ENCODE data around the gene ERC2.

GRCh38 chr3:55742832-55743136, 725.5 kb downstream of the ERC2 start:
- no peak for TF ChIP-seq EZH2phosphoT487 (IDR thresholded peaks at IDR 0.05; ENCODE audit: borderline replicate concordance)
- TF ChIP-seq CTCF (conservative IDR thresholded peaks at IDR 0.05; ENCODE audit: low read length), result no peak
